GM21360 (cell line): Measurements from ENCODE around the gene DLD.
"Not testable (repeated sequence)": the region's sequence is repeated elsewhere in the genome, so short reads cannot be mapped to it uniquely, and the experiment has no call there.

Experiments used
- ATAC-seq: cut with Tn5 transposase; IDR thresholded peaks from one replicate; pipeline ENCODE4 v1.9.1; 2021; ENCODE audit warnings: mild to moderate bottlenecking, moderate library complexity; ENCODE audit not compliant: unreplicated experiment

DLD gene

GRCh38 chr7:107943018-107943417 is 52.0 kb downstream of the DLD start:
- no peak for ATAC-seq

DNA sequence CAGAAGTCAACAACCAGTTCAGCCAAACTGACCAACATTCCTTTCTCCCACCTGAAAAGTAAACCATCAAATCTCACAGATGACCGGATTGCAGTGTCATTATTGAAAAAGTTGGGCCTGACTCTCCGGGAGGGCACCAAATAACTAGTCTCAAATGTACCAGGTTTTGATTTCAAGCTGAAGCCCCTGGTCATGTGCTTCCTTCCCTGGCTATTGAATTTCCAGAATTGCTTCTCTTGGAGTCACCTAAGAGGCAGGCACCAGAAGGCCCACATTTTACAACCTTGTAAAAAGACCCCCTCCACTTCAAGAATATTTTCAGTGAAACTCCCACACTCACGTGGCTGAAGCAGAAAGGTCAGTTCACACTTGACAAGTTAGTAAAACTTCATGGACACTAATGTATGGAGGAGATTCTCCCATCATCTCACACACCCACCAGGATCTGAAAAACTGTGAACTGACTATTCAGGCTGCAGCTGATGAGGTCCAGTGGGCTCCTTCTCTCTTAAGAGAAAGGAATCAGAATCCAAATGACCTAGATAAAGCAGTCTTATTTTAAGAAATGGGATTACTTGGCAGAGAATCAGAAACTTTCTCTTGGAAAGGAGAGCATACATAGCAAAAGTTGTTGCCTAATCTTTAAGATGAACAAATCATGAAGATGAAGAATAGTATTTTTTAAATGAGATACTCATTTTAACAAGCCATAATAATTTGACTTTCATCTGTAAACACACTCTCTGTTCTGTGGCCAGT is 53.6 kb downstream of the DLD start:
- ATAC-seq = no peak

GRCh38 chr7:107945332-107945731 is 54.3 kb downstream of the DLD start:
- ATAC-seq = no peak

DNA sequence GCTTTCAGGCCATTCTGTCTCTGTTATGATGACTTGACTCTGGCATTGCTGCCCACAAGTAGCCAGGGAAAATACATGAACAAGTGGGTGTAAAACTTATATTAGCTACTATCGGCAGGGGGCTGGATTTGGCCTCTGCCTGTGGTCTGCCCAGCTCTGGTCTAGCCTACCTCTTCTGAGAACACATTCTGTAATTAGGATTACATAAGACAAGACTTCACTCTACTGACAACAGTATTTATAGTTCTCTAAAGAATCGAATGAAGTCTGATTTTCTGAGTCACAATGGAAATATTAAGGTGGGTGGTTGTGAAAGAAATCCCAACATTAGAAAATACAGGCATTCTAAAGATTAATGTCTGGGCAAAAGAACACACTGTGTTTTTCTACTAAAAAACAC is 55.5 kb downstream of the DLD start:
- ATAC-seq = no peak

DNA sequence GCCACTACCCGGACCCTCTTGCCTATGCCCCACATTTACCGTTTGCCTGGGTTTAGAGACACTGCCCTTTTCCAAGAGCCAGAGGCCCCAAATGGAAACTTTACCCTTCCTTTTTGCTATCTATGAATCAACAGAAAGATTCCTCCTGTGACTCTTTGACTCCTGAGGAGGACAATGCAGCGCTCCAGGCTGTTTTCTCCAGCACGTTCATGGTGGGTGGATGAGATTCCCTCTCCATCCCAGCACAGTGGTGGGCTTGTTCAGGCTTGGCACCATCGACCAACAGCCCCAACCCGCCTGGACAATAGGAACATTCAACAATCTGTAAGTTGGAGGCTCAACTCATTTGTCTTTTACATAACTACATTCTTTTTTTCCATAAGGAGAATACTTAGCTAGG is 55.9 kb downstream of the DLD start:
- ATAC-seq = no peak

DNA sequence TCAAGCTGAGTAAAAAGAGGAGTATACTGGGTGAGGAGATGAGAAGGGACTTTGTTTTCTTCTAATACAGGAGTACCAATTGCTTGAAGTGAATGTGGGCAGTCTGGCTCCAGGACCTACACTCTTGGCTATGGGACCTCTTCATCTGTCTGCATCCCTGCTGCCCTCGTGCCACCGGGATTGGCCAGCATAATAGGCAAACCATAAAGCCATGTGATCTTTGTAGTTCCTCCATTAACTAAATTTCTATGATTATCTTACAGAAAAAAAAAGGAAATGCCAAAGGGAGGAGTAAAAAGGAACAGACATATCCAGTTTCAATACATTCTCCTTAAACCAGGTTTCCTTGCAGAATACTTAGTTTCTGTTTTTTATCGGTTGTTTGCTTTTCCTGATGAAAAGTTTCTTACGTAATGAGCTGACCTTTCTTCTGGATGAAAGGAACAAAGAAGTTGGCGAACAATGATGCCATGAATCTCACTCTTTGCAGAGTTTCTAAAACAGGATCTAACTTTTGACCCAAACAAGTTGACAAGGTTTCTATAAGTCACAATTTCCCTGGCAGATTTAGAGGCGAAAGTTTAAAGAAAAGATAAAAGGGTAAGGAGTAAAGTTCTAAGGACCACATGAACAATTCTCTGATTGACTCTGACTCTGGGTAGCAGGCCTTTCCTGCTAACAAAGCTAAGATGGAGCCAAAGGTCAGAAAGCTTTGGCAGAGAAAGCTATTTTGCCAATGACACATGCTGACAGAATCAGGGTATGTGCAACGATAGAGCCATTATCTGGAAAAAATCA is 57.9 kb downstream of the DLD start:
- no peak for ATAC-seq

DNA sequence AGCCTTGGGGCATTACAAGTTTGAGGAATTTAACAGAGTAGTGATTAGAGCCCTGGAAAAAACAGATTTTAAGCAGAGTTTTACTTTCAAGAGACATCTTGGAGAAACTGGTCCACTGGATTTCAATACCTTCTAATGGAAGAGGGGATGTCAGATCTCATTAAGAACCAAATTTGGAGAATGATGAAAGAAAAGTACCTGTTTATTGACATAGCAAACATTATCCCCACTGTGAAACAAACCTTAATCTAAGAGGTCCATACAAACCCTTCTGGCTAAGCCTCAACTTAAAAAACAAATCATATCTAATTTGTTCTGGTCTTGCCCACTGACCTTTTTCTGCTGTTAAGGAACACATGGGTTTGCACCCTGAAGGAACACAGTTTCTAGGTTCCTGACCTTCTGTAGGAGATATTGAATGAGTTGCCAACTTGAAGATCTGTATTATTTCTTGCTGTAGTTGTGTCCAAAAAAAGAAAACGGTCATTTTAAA is 58.5 kb downstream of the DLD start:
- ATAC-seq = no peak

DNA sequence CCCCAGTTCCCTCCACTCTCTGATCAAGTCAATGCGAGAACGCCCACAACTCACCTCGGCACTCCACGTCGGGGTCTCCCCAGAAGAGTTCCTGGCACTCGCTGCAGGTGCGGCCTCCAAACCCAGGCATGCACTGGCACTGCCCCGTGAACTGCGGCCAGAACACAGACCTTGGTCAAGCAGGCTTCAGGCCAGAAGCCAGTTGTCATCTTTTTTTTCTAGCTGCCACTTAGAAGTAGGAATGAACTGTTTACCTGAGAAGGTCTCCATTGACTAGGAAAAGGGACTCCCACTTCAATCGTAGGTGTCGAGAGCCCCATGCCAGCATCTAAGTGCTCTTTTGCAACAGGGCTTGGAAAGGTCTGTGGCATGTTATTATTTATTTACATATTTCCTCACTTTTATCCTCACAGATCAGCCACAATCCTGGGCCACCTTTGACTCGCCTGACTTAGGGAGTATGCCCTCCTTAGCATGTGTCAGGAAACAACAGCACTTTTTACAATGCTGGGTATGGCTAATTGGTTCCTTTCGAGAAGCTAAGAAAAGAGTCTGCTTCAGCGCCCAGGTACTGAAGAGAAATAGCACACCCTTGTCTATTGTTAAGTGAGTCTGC is 60.3 kb downstream of the DLD start:
- no peak for ATAC-seq

DNA sequence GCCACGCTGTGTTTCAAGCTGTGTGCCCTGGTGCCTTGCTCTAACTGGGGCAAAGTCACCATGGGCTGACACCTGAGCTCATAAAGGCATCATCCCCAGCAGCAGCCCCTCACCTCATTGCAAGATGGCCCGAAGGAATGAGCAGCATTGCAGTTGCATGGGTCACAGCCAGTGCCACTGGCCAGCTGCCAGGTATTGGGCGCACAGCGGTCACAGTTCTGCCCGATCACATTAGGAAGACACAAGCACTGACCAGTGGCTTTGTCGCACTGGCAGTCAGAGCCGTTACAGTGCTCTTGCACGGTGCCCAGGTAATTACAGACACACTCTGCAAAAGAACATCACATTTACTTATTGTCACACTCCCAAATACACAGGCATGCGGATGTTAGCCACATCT is 60.9 kb downstream of the DLD start:
- no peak for ATAC-seq

DNA sequence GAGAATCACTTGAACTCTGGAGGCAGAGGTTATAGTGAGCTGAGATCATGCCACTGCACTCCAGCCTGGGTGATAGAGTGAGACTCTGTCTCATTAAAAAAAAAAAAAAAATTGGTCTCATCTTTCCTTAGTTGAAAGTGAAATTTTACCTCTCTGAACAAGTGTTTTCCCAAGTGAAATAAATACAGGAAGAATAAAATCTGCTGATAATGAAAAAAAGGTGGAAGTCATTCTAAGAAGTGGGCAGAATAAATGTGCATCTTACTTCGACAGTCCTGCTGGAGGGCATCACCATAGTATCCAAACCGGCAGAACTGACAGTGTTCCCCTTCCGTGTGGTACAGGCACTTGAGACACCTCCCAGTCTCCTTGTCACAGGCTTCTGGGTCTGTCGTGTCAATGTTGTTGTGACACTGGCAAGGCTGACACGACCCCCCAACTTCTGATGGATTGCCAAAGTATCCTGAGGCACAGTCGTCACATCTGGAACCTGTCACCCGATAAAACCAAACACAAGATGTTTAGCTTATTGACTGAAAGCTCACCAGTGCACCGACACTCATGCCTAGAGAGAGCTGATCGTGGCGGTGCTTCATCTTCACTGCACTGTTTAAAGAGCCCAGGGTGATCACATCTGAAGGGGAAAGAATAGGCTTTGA is 62.4 kb downstream of the DLD start:
- ATAC-seq = no peak

- no peak for ATAC-seq
These were observed 62.9 kb downstream of the DLD start for GRCh38 chr7:107953924-107954303.

GRCh38 chr7:107955394-107955793 is 64.4 kb downstream of the DLD start:
- no peak for ATAC-seq

- ATAC-seq = not testable (repeated sequence)
These were observed 66.0 kb downstream of the DLD start for GRCh38 chr7:107956950-107957349.

DNA sequence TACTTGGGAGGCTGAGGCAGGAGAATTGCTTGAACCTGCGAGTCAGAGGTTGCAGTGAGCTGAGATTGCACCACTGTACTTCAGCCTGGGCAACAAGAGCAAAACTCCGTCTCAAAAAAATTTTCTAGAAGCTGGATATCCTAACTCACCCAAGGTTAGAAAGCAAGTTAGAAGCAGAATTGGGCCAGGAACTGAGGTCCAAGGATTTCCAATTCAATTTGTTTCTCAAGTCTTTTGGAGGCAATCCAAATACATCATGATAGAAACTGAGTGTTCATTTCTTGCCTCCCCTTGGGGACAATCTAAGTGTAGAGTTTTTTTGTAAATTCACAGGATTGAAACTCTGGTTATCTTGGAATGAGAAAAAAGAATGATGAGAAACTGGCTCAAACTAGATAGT is 66.5 kb downstream of the DLD start:
- no peak for ATAC-seq

DNA sequence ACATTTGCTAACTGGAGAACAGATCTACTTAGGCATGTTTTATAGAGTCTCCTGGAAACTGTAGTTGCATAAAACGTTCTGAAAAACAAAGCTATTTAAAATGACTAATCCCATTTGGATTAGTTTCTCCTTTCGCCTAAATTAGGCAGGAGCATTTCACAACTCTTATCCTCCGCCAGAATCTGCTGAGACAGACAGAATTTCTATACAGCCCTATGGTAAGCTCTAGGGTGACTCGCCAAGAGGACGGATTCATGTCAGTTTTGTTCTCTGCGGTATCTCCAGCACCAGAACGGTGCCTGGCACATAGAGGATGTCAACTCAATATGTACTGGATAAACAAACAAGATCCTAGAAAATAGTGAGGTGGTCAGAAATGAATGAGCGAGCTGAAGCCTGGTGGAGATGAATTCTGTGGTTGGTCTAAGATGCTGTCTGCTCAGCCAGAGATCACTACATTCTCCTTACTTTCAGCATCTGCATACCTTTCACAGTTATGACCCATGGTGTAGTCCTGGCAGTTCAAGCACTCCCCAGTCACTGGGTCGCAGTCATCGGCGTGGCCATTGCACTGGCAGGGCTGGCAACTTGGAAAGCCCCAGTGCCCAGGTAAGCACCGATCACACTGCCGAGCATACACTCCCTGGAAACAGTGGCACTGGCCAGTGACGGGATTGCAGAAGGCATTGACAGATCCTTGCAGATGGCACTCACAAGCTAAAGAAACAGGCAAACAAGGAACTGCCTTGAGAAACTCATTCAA is 68.0 kb downstream of the DLD start:
- ATAC-seq = no peak

- no peak for ATAC-seq
These were observed 68.5 kb downstream of the DLD start for GRCh38 chr7:107959527-107959898.

- no peak for ATAC-seq
These were observed 69.3 kb downstream of the DLD start for GRCh38 chr7:107960272-107960671.

DNA sequence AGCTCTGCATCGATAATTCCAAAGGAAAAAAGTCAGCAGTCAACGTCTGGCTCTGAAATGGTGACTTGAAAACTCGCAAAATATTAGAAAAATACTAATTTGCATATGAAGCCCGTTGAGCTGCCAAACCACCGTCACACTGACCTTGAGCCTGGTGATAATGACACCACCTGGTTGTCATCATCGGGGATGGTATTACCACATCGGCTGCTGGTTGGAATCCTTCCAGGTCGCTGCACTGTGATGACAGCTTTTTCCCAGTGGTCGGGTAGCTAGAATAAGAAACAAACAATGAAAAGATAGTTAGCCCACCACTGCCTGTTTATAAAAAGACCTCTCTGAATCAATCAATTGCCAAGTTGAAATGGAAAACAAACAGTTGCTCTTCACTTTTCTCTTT is 70.4 kb downstream of the DLD start:
- no peak for ATAC-seq

DNA sequence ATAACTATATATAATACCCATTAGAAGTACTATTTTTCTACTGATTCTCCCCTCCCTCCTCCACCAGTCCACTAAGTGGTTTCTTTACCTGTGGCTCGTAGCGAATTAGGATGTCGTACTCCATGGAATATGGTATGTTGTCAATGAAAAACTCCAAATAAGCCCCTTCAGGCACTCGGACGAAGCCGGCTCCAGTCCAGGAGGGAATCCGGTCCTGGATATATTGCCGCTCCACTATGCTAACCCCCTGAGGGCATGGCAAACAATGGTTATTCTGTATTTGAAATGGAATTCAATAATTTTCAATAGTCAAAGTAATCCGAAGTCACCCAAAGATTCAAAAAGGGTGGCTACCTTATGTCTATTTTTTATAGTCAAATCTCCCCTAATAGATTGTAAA is 71.8 kb downstream of the DLD start:
- no peak for ATAC-seq

GRCh38 chr7:107964510-107964909 is 73.5 kb downstream of the DLD start:
- no peak for ATAC-seq

DNA sequence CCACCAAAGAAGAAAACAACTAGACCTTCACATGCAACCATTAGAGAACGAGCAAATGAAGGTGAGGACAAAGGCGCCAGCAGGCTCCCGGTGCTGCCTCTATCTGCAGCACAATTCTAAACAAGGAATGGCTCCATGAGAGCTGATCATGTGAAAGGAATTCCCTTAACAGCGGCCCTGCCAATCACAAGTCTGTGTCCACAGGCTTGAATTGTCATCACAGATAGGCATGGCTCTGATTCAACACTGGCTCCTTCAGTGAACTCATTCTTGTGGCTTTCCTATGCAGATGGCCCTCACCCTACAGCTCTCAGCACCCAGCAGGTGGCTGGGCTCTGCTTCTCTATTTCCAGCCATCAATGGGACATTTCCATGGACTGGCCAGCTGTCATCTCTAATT is 75.7 kb downstream of the DLD start:
- no peak for ATAC-seq
